H9 (cell line): Measurements from ENCODE around the gene ERF. TPM values are rescaled to one million over a fixed set of nuclear protein-coding genes. Genes with fewer than 3 reads are reported as not detected.
"Not testable (repeated sequence)": the region's sequence is repeated elsewhere in the genome, so short reads cannot be mapped to it uniquely, and the experiment has no call there.

Source experiments
- DNase-seq: peaks from one replicate; pipeline ENCODE4 v3.0.0-alpha.2; 2017
- H2AFZ ChIP-seq: one replicate; pipeline ENCODE4 v1.6.1; 2013; ENCODE audit warnings: mild to moderate bottlenecking, low read length, control low read depth, moderate library complexity
- H2AK5ac ChIP-seq: 2 replicates; pipeline ENCODE4 v1.6.1; 2013; ENCODE audit warnings: low read length, control low read depth, mixed read lengths; ENCODE audit not compliant: insufficient read length
- H2BK120ac ChIP-seq: one replicate; pipeline ENCODE4 v1.6.1; 2013; ENCODE audit warnings: low read depth, mild to moderate bottlenecking, low read length, control low read depth, inconsistent platforms; ENCODE audit not compliant: poor library complexity, severe bottlenecking
- H2BK12ac ChIP-seq: 2 replicates; pipeline ENCODE4 v1.6.1; 2013; ENCODE audit warnings: low read length, control low read depth, mixed read lengths, low read depth; ENCODE audit not compliant: insufficient read length
- H2BK15ac ChIP-seq: 2 replicates; pipeline ENCODE4 v1.6.1; 2013; ENCODE audit warnings: low read depth, low read length, control low read depth
- H2BK20ac ChIP-seq: one replicate; pipeline ENCODE4 v1.6.1; 2013; ENCODE audit warnings: low read depth, mild to moderate bottlenecking, low read length, control low read depth, inconsistent platforms; ENCODE audit not compliant: poor library complexity, severe bottlenecking
- H2BK5ac ChIP-seq: 2 replicates; pipeline ENCODE4 v1.6.1; 2013; ENCODE audit warnings: low read length, control low read depth, mixed read lengths; ENCODE audit not compliant: insufficient read length
- H3K14ac ChIP-seq: 2 replicates; pipeline ENCODE4 v1.6.1; 2013; ENCODE audit warnings: low read length, control low read depth; ENCODE audit not compliant: insufficient read depth
- H3K18ac ChIP-seq: 2 replicates; pipeline ENCODE4 v1.6.1; 2013; ENCODE audit warnings: low read depth, mild to moderate bottlenecking, mixed read lengths, low read length, control low read depth; ENCODE audit not compliant: insufficient read length
- H3K23ac ChIP-seq: 2 replicates; pipeline ENCODE4 v1.6.1; 2013; ENCODE audit warnings: low read length, control low read depth, mixed read lengths, low read depth; ENCODE audit not compliant: insufficient read length
- H3K23me2 ChIP-seq: 2 replicates; pipeline ENCODE4 v1.6.1; 2013; ENCODE audit warnings: low read depth, mild to moderate bottlenecking, mixed read lengths, low read length, control low read depth; ENCODE audit not compliant: insufficient read length, poor library complexity, severe bottlenecking
- H3K27ac ChIP-seq: 2 replicates; pipeline ENCODE4 v1.5.1; 2013; ENCODE audit warnings: low read length, control low read depth, mixed read lengths, low read depth; ENCODE audit not compliant: insufficient read length
- H3K27me3 ChIP-seq: 2 replicates; pipeline ENCODE4 v1.6.1; 2013; ENCODE audit warnings: low read length, control low read depth, inconsistent platforms; ENCODE audit not compliant: insufficient read depth
- H3K4ac ChIP-seq: 2 replicates; pipeline ENCODE4 v1.6.1; 2013; ENCODE audit warnings: low read depth, mild to moderate bottlenecking, control low read depth, inconsistent platforms, low read length, moderate library complexity
- H3K4me1 ChIP-seq: 2 replicates; pipeline ENCODE4 v1.6.1; 2013; ENCODE audit warnings: low read length, control low read depth, inconsistent platforms; ENCODE audit not compliant: insufficient read depth
- H3K4me2 ChIP-seq: 2 replicates; pipeline ENCODE4 v1.6.1; 2013; ENCODE audit warnings: low read length, control low read depth, mixed read lengths; ENCODE audit not compliant: insufficient read length, insufficient read depth
- H3K56ac ChIP-seq: 2 replicates; pipeline ENCODE4 v1.6.1; 2013; ENCODE audit warnings: low read depth, mild to moderate bottlenecking, mixed read lengths, low read length, control low read depth; ENCODE audit not compliant: insufficient read length
- H3K79me1 ChIP-seq: 2 replicates; pipeline ENCODE4 v1.6.1; 2013; ENCODE audit warnings: low read depth, mild to moderate bottlenecking, moderate library complexity, low read length, control low read depth, inconsistent platforms; ENCODE audit not compliant: insufficient read depth, poor library complexity, severe bottlenecking
- H3K79me2 ChIP-seq: 2 replicates; pipeline ENCODE4 v1.6.1; 2013; ENCODE audit warnings: low read length, control low read depth, inconsistent platforms; ENCODE audit not compliant: insufficient read depth
- H3K9ac ChIP-seq: 2 replicates; pipeline ENCODE4 v1.6.1; 2013; ENCODE audit warnings: low read length, control low read depth, mixed read lengths; ENCODE audit not compliant: insufficient read length; ENCODE audit errors: extremely low read depth
- H3K9me3 ChIP-seq: one replicate; pipeline ENCODE4 v1.6.1; 2013; ENCODE audit warnings: low read depth, low read length, inconsistent platforms; ENCODE audit not compliant: control insufficient read depth
- H3T11ph ChIP-seq: one replicate; pipeline ENCODE4 v1.6.1; 2013; ENCODE audit warnings: mild to moderate bottlenecking, low read length, control low read depth, inconsistent platforms
- H4K20me1 ChIP-seq: one replicate; pipeline ENCODE4 v1.6.1; 2013; ENCODE audit not compliant: control insufficient read depth, insufficient read length, insufficient read depth
- H4K5ac ChIP-seq: 2 replicates; pipeline ENCODE4 v1.6.1; 2013; ENCODE audit warnings: low read depth, mild to moderate bottlenecking, mixed read lengths, low read length, control low read depth; ENCODE audit not compliant: insufficient read length
- H4K8ac ChIP-seq: replicated peaks from 2 replicates; pipeline ENCODE4 v1.6.1; 2013; ENCODE audit warnings: low read length, control low read depth, mixed read lengths, low read depth; ENCODE audit not compliant: insufficient read length
- H4K91ac ChIP-seq: 2 replicates; pipeline ENCODE4 v1.6.1; 2013; ENCODE audit warnings: low read depth, mild to moderate bottlenecking, moderate library complexity, mixed read lengths, low read length, control low read depth; ENCODE audit not compliant: insufficient read length
- H3K27ac Mint-ChIP-seq, 3 experiments: 2 replicates in 2 of 3; 3 replicates in 1 of 3; pipeline ENCODE4 v1.8.0; 2020 to 2021; ENCODE audit warnings: mixed read lengths in 3 of 3, mild to moderate bottlenecking in 1 of 3, moderate library complexity in 1 of 3
- H3K27me3 Mint-ChIP-seq: 2 replicates; pipeline ENCODE4 v1.8.0; 2021; ENCODE audit warnings: low read depth, mild to moderate bottlenecking, moderate library complexity, mixed read lengths
- H3K36me3 Mint-ChIP-seq, 3 experiments: 2 replicates in 2 of 3; 3 replicates in 1 of 3; pipeline ENCODE4 v1.8.0; 2020 to 2021; ENCODE audit warnings: low read depth in 3 of 3, mixed read lengths in 3 of 3; ENCODE audit not compliant: insufficient read depth in 1 of 3
- H3K4me1 Mint-ChIP-seq, 2 experiments: 2 replicates each; pipeline ENCODE4 v1.8.0; 2020; ENCODE audit warnings: mixed read lengths in 2 of 2
- H3K4me3 Mint-ChIP-seq, 2 experiments: 2 replicates in 1 of 2; 3 replicates in 1 of 2; pipeline ENCODE4 v1.8.0; 2020 to 2021; ENCODE audit warnings: mild to moderate bottlenecking in 2 of 2, mixed read lengths in 2 of 2, moderate library complexity in 1 of 2
- H3K9me3 Mint-ChIP-seq, 2 experiments: 2 replicates in 1 of 2; 3 replicates in 1 of 2; pipeline ENCODE4 v1.8.0; 2020; ENCODE audit warnings: mild to moderate bottlenecking in 2 of 2, mixed read lengths in 2 of 2, moderate library complexity in 1 of 2
- WGBS: extraction: QIAGEN DNeasy Blood & Tissue Kit; methylation state at CpG from one replicate; pipeline ENCODE4 v1.1.7; 2013; ENCODE audit warnings: missing lambda C conversion rate, low lambda C conversion rate, mixed read lengths; ENCODE audit not compliant: insufficient read length; ENCODE audit errors: extremely low coverage; 5-methylcytosine and 5-hydroxymethylcytosine counted together
- total RNA-seq: library from RNA; stranded (reverse); gene quantifications from 2 replicates; pipeline ENCODE4 v1.2.1, GENCODE V29; 2021
- TF ChIP-seq, protein P1 (sequence below): fragments of 200-600 bp; sonication (generic); conservative IDR thresholded peaks from 3 replicates; pipeline ENCODE4 v1.8.0; 2021; ENCODE audit warnings: antibody characterized with exemption, mild to moderate bottlenecking

The ERF gene
- total RNA-seq, 1 experiment from 2014 or later: 126 TPM

DNA sequence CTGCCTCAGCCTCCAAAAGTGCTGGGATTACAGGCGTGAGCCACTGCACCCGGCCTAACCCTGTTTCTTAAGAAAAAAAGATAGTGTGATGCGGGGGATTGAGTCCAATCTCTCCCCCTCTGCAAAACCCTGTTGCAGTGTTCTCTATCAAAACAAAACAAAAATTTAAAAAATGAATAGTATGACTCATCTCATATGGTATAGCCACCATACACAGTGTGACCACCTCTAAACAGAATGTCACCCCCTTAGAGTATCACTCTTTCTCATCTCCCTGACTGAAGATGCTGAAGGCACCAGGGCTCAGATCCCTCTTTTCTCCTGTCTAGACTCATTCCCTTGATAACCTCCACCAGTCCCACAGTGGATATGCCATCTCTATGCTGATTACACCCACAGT, 6.8 kb upstream of the ERF start:
- H2BK12ac ChIP-seq: no peak overlapping the region
- TF ChIP-seq, protein P1, sequence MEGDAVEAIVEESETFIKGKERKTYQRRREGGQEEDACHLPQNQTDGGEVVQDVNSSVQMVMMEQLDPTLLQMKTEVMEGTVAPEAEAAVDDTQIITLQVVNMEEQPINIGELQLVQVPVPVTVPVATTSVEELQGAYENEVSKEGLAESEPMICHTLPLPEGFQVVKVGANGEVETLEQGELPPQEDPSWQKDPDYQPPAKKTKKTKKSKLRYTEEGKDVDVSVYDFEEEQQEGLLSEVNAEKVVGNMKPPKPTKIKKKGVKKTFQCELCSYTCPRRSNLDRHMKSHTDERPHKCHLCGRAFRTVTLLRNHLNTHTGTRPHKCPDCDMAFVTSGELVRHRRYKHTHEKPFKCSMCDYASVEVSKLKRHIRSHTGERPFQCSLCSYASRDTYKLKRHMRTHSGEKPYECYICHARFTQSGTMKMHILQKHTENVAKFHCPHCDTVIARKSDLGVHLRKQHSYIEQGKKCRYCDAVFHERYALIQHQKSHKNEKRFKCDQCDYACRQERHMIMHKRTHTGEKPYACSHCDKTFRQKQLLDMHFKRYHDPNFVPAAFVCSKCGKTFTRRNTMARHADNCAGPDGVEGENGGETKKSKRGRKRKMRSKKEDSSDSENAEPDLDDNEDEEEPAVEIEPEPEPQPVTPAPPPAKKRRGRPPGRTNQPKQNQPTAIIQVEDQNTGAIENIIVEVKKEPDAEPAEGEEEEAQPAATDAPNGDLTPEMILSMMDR: no peak
- no peak overlapping the region for H3K56ac ChIP-seq
- Mint-ChIP-seq H3K9me3 (no peaks in the 10 kb centered on the region), H3K27ac (no peak overlapping the region), H3K36me3 (no peaks in the 10 kb centered on the region; a peak in 1 of 7 replicates), H3K27me3 (peaks cover 27% of the 10 kb centered on the region), H3K4me1 (peaks cover under 1 to 3% of the 10 kb centered on the region in 2 experiments), H3K4me3 (no peak overlapping the region)
- no peak overlapping the region for H3K9ac ChIP-seq
- no peak overlapping the region for H3K4ac ChIP-seq
- H3K27ac ChIP-seq: no peak overlapping the region
- H2BK5ac ChIP-seq: no peak overlapping the region
- H3K9me3 ChIP-seq: no peaks in the 10 kb centered on the region
- H3K4me1 ChIP-seq: no peaks in the 10 kb centered on the region
- H4K20me1 ChIP-seq: no peaks in the 10 kb centered on the region
- no peak overlapping the region for H3K4me2 ChIP-seq
- H4K91ac ChIP-seq: no peak overlapping the region
- no peak overlapping the region for H2BK120ac ChIP-seq
- no peaks in the 10 kb centered on the region for H3K23me2 ChIP-seq
- H2AK5ac ChIP-seq: no peak overlapping the region
- no peak overlapping the region for H2BK20ac ChIP-seq
- H2AFZ ChIP-seq: no peak overlapping the region
- no peak overlapping the region for H4K8ac ChIP-seq
- no peak overlapping the region for H3K23ac ChIP-seq
- no peaks in the 10 kb centered on the region for H3K79me1 ChIP-seq
- H3K79me2 ChIP-seq: no peaks in the 10 kb centered on the region
- DNase-seq: no peak
- no peak overlapping the region for H3K18ac ChIP-seq
- no peak overlapping the region for H2BK15ac ChIP-seq
- H4K5ac ChIP-seq: no peak overlapping the region
- H3K14ac ChIP-seq: no peak overlapping the region
- H3T11ph ChIP-seq: no peak overlapping the region
- WGBS: no CpG with 5 or more reads among the region's 3 CpGs
- H3K27me3 ChIP-seq: no peaks in the 10 kb centered on the region

GRCh38 chr19:42257842-42258241, 2.9 kb upstream of the ERF start:
- not testable (repeated sequence) for H3K27ac Mint-ChIP-seq, H2AFZ ChIP-seq, H2BK20ac ChIP-seq, H3K79me2 ChIP-seq, H3K4me2 ChIP-seq, H3K79me1 ChIP-seq, H3T11ph ChIP-seq, H4K5ac ChIP-seq, H3K27ac ChIP-seq, H3K4me3 Mint-ChIP-seq, H2BK120ac ChIP-seq, H2BK15ac ChIP-seq, H3K56ac ChIP-seq, H3K9me3 Mint-ChIP-seq, H3K36me3 Mint-ChIP-seq, H3K18ac ChIP-seq, H4K8ac ChIP-seq, H3K4ac ChIP-seq, H3K14ac ChIP-seq, DNase-seq, H3K23me2 ChIP-seq, H2AK5ac ChIP-seq, H3K23ac ChIP-seq, H4K20me1 ChIP-seq, H3K9ac ChIP-seq, H3K4me1 ChIP-seq, H3K27me3 ChIP-seq, H2BK12ac ChIP-seq, H2BK5ac ChIP-seq, H3K9me3 ChIP-seq, H4K91ac ChIP-seq
- WGBS: no CpG with 5 or more reads among the region's 3 CpGs
- Mint-ChIP-seq H3K27me3 (peaks cover 28% of the 10 kb centered on the region), H3K4me1 (peaks cover 10 to 16% of the 10 kb centered on the region in 2 experiments)
